ENCODE data around the gene CCDC80. TPM values are rescaled to one million over a fixed set of nuclear protein-coding genes. Genes with fewer than 3 reads are reported as not detected.
"Not testable (repeated sequence)": the region's sequence is repeated elsewhere in the genome, so short reads cannot be mapped to it uniquely, and the experiment has no call there.

CCDC80 gene
- total RNA-seq, 1 donor from 2014 or later: 5.2 TPM

- DNase-seq (ENCODE audit: low read depth in 2 of 2): no peak
Measured at GRCh38 chr3:112667599-112667998, 26.7 kb upstream of the CCDC80 start.

GRCh38 chr3:112665009-112665408 is 24.1 kb upstream of the CCDC80 start:
- DNase-seq (ENCODE audit: low read depth in 2 of 2): not testable (repeated sequence)

- DNase-seq (ENCODE audit: low read depth in 2 of 2): peak; percentile 18 to 48
Measured at GRCh38 chr3:112656043-112656442, 15.1 kb upstream of the CCDC80 start.

GRCh38 chr3:112654979-112655378 is 14.0 kb upstream of the CCDC80 start:
- no peak for DNase-seq (ENCODE audit: low read depth in 2 of 2)

GRCh38 chr3:112654492-112654891 is 13.5 kb upstream of the CCDC80 start:
- DNase-seq (ENCODE audit: low read depth in 2 of 2): peak in 1 of 2 donors; percentile 45

- DNase-seq (ENCODE audit: low read depth in 2 of 2): no peak
Measured at GRCh38 chr3:112653881-112654300, 12.9 kb upstream of the CCDC80 start.

- peak in 1 of 2 donors; percentile 74 for DNase-seq (ENCODE audit: low read depth in 2 of 2)
Measured at GRCh38 chr3:112653209-112653871, 12.4 kb upstream of the CCDC80 start.

- no peak for DNase-seq (ENCODE audit: low read depth in 2 of 2)
Measured at GRCh38 chr3:112651516-112651915, 10.6 kb upstream of the CCDC80 start.

GRCh38 chr3:112651071-112651470 is 10.1 kb upstream of the CCDC80 start:
- DNase-seq (ENCODE audit: low read depth in 2 of 2): no peak

- peak in 1 of 2 donors; percentile 95 for DNase-seq (ENCODE audit: low read depth in 2 of 2)
Measured at GRCh38 chr3:112650482-112650881, 9.5 kb upstream of the CCDC80 start.

- DNase-seq (ENCODE audit: low read depth in 2 of 2): no peak
Measured at GRCh38 chr3:112649478-112649735, 8.5 kb upstream of the CCDC80 start.

- peak; percentile 24 to 51 for DNase-seq (ENCODE audit: low read depth in 2 of 2)
Measured at GRCh38 chr3:112647122-112647521, 6.2 kb upstream of the CCDC80 start.

- no peak for DNase-seq (ENCODE audit: low read depth in 2 of 2)
Measured at GRCh38 chr3:112646623-112647022, 5.7 kb upstream of the CCDC80 start.

GRCh38 chr3:112644453-112644852 is 3.5 kb upstream of the CCDC80 start:
- no peak for DNase-seq (ENCODE audit: low read depth in 2 of 2)

GRCh38 chr3:112643621-112644240 is 2.8 kb upstream of the CCDC80 start:
- DNase-seq (ENCODE audit: low read depth in 2 of 2): no peak

- DNase-seq (ENCODE audit: low read depth in 2 of 2): peak; percentile 91 to 92
Measured at GRCh38 chr3:112642912-112643506, 2.1 kb upstream of the CCDC80 start.

GRCh38 chr3:112640276-112640929 is 540 bp downstream of the CCDC80 start:
- DNase-seq (ENCODE audit: low read depth in 2 of 2): peak; percentile 60 to 64

- DNase-seq (ENCODE audit: low read depth in 2 of 2): peak in 1 of 2 donors; percentile 35
Measured at GRCh38 chr3:112639455-112640225, 1.3 kb downstream of the CCDC80 start.

- DNase-seq (ENCODE audit: low read depth in 2 of 2): no peak
Measured at GRCh38 chr3:112638327-112639020, 2.5 kb downstream of the CCDC80 start.

GRCh38 chr3:112637700-112638099 is 3.2 kb downstream of the CCDC80 start:
- no peak for DNase-seq (ENCODE audit: low read depth in 2 of 2)

GRCh38 chr3:112635674-112636073 is 5.3 kb downstream of the CCDC80 start:
- peak; percentile 63 to 67 for DNase-seq (ENCODE audit: low read depth in 2 of 2)
